Daoy (cell line): ENCODE results near the gene RASSF8. TPM values are rescaled to one million over a fixed set of nuclear protein-coding genes. Genes with fewer than 3 reads are reported as not detected.

Source experiments
- DNase-seq: peaks from one replicate; pipeline ENCODE4 v3.0.0-alpha.2; 2015; ENCODE audit warnings: low read depth
- total RNA-seq: library from RNA; depleted of rRNA; stranded (reverse); fragments of >200 nt; shearing (Covaris generic); gene quantifications from 2 replicates; pipeline ENCODE4 v1.2.3, GENCODE V29; 2014; rRNA removed

RASSF8 gene
- total RNA-seq, 1 experiment from 2014 or later = 24.9 TPM

GRCh38 chr12:26124446-26125399 lies 166.2 kb downstream of the RASSF8 start, which contains the start of gene BHLHE41:
BHLHE41 (minus strand) TSS chr12:26125037; CDS start chr12:26124779, 258 bp downstream.
- peak; percentile 91 for DNase-seq

- peak; percentile 97 for DNase-seq
Observed at GRCh38 chr12:26125400-26126339, 167.2 kb downstream of the RASSF8 start.

GRCh38 chr12:26126340-26127284 lies 168.1 kb downstream of the RASSF8 start:
- DNase-seq = peak; percentile 95

- DNase-seq = no peak
Observed at GRCh38 chr12:26127404-26127803, 168.9 kb downstream of the RASSF8 start.

- no peak for DNase-seq
Observed at GRCh38 chr12:26128168-26128567, 169.7 kb downstream of the RASSF8 start.

Other genes with a start within 250 kb of the RASSF8 start
- gene BHLHE41, start 166.4 kb downstream of the RASSF8 start, total RNA-seq = 25.3 and 29.1 TPM in 2 replicates
- gene SSPN, start 236.9 kb downstream of the RASSF8 start, total RNA-seq = 6.0 and 7.3 TPM in 2 replicates